Neural progenitor cell (in vitro differentiated cells): ENCODE data around the gene BIRC6.

ENCODE experiments used
- EZH2 ChIP-seq: fragments of 200-600 bp; sonication (generic); IDR thresholded peaks from 2 replicates; pipeline ENCODE4 v1.6.1; 2017; ENCODE audit warnings: antibody characterized with exemption, mild to moderate bottlenecking, moderate library complexity
- TF ChIP-seq, protein P1 (sequence below): fragments of 200-600 bp; sonication (generic); IDR thresholded peaks from 2 replicates; pipeline ENCODE4 v1.5.1; 2017; ENCODE audit warnings: antibody characterized with exemption, mild to moderate bottlenecking

DNA sequence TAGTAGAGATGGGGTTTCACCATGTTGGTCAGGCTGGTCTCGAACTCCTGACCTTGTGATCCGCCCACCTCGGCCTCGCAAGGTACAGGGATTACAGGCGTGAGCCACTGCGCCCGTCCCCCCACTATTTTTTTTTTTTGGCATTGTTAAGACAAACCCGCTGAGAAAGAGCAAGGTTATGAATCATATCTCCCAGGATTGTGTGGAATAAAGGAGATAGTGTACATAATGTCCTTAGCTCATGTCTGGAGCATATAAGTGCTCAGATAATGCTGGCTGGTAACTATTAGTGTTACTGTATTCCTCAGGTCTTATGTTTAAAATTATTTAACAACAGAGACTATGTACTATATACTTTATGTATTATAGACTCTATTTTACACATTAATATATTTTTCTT, 307.0 kb downstream of the BIRC6 start:
- TF ChIP-seq, protein P1, sequence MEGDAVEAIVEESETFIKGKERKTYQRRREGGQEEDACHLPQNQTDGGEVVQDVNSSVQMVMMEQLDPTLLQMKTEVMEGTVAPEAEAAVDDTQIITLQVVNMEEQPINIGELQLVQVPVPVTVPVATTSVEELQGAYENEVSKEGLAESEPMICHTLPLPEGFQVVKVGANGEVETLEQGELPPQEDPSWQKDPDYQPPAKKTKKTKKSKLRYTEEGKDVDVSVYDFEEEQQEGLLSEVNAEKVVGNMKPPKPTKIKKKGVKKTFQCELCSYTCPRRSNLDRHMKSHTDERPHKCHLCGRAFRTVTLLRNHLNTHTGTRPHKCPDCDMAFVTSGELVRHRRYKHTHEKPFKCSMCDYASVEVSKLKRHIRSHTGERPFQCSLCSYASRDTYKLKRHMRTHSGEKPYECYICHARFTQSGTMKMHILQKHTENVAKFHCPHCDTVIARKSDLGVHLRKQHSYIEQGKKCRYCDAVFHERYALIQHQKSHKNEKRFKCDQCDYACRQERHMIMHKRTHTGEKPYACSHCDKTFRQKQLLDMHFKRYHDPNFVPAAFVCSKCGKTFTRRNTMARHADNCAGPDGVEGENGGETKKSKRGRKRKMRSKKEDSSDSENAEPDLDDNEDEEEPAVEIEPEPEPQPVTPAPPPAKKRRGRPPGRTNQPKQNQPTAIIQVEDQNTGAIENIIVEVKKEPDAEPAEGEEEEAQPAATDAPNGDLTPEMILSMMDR = no peak
- no peak for TF ChIP-seq EZH2
